GM21737 (cell line): ENCODE results near the gene BICD2.
A peak's percentile ranks its signal among the peaks of the same experiment; 100 is the strongest.

Experiments
- ATAC-seq: cut with Tn5 transposase; IDR thresholded peaks from one replicate; pipeline ENCODE4 v1.9.1; 2021; ENCODE audit warnings: mild to moderate bottlenecking, moderate library complexity; ENCODE audit not compliant: unreplicated experiment

BICD2 gene

DNA sequence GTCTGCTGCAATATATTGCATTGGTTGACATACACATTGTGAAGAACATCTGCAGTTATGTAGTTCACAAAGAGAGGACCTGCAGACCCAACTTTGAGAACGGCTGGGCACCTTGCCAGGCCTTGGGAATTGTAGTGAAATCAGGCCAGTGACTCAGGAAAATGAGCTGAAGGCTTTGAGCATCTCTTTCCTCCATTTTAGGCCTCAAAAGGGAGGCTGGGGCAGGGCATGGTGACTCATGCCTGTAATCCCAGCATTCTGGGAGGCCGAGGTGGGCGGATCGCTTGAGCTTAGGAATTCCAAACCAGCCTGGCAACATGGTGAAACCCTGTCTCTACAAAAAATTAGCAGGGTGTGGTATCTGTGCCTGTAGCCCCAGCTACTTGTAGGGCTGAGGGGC is 93.3 kb downstream of the BICD2 start:
- ATAC-seq, result no peak

DNA sequence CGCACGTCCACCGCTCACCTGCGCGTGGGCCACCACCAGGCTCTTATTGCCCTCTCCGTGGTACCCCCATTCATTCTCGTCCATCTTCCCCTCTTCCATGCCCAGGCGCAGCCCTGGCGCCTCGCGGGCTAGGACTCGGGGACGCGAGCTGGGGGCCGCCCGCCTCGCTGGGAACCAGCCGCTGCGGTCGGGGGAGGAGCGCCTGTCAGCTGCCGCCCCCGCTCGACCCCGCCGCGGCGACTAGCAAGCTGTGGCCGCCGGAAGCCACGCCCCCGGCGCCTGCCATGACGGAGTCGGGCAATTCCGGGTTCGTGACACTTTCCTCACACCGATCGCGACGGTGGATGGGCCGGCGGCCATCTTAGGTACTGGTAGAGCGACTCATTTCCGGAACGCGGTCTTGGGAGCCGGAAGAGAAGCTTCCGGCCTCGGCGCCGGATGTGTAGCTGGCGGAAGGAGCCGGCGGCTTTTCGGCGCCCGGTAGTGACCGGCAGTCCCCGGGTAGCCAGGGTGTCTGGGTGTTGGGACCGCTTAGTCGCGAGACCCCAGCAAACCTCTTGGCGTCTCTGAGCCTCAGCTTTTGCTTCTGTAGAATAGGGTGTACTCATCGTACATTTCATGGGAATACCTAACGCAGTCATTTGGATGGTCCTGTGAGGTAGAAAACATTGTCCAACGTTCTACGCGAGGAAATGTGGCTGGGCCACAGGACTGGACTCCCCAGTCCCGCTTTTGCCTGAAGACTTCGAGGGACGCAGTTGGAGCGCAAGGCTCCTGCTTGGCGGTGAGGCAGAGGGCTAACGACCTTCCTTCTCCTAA is 94.5 kb downstream of the BICD2 start, which contains the start of gene IPPK:
TSS of gene IPPK (minus strand) at position 242 of the 819 bp plus-strand sequence. CDS start at position 99, 143 bp downstream.
- peak; percentile 90 for ATAC-seq

DNA sequence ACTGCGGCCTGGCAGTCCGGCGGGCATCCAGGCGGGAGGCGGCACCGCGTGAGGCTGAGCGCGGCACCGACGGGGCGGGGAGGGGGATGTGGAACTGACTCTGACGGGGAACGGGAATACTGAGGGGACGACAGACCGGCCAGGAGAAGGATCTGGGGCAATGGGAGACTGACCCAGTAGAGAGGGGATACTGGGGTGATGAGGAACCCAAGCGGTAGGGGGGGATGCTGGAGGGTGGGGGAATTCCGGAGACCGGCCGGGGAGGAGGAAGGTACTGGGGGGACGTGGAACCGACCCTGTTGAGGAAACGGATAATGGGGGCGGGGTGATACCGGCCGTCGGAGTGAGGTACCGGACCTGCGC is 95.1 kb downstream of the BICD2 start:
- ATAC-seq, result peak; percentile 24

DNA sequence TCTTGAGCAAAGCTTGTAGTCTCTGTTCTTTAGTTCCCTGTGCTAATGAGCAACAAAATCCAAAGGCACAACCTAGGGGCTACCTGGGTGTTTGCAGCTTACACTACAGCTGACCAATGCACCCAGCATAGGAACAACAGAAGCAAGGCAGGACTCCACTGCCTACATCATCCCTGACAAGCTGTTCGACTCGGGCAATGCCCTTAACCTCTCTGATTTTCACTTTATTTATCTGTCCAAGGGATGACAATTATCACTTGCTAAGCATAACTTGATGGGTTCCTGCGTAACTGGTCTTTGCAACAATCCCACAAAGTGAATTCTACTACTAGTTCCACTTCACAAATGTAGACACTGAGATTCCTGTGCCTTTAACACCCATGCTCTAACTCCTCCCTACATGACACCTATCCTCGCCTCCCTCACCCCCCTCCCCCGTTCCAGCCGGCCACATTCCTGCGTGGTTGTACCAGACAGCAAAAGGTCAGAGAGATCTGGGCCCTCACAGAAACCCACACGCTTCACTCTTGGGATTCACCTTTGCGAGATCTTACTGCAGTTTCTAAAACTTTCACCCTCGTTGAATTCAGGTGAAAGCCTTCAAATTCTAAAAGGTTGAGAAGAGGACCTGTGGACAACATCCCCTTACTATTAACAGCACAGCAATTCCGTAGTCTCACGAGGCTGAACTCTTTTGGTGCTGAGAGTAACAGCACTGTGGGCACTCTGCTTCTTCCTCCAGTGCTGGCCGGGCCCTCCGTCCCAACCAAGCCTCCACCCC is 95.7 kb downstream of the BICD2 start:
- no peak for ATAC-seq

DNA sequence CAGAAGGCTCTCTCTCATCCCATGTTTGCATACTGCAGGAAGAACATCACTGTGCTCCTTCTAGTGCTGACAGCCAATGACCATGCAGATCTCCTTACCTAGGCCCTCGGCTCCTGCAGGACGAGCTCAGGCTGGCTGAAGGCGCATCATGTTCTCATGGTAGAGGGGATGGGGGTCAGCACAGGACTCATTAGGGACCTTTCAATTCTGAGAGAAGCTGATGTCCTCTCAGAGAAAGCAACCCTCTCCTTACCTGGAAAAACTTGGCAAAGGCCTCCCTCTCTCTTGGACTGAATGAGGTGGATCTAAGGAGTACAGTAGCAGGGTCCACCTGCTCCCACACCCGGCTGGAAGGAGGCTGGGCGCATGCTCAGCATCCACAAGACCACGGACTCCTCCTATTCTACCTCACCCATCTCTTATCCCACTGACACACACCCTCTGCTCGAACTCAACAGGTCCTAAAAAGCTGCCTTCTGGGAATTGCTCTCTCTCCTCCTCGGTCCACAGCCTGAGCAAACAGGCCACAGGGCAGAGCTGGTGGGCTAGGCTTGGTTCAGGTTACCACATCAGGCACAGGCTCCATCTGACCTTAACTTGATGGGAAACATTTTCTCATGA is 97.6 kb downstream of the BICD2 start:
- no peak for ATAC-seq

DNA sequence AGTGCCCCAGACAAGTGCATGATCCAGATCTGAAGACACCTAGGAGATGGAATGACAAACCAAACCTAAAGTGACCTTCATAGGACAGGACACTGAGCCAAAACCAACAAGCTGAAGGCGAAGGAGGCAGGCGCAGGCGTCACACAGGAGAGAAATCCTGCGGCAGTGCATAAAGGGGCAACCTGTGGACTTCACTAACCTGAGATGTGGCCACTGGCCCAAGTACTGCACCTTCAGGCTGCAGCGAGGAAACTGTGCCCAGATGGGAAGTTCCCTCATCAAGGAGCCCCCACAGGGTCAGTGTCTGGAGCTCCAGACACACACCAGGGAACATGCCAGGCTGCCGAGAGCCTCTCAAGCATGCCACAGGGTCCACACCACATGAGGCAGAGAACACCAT is 98.4 kb downstream of the BICD2 start:
- ATAC-seq, result no peak

DNA sequence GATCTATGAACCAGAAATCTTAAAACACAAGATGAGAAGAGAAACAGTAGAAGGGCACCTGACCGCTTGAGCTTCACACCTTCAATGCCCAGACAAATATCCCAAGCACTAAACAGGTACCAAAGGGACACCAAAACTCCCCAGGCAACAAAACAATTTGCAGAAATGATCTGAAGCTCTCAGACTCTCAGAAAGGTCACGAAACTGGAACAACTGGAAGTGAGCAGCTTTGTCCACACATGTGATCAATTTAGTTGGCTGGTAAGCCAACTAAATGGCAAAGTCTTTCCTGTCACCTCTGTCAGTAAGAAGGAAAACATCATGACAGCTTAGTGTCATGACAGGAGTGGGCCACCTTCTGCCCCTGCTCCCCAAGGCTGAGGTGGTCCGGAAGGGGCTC is 98.8 kb downstream of the BICD2 start:
- no peak for ATAC-seq

DNA sequence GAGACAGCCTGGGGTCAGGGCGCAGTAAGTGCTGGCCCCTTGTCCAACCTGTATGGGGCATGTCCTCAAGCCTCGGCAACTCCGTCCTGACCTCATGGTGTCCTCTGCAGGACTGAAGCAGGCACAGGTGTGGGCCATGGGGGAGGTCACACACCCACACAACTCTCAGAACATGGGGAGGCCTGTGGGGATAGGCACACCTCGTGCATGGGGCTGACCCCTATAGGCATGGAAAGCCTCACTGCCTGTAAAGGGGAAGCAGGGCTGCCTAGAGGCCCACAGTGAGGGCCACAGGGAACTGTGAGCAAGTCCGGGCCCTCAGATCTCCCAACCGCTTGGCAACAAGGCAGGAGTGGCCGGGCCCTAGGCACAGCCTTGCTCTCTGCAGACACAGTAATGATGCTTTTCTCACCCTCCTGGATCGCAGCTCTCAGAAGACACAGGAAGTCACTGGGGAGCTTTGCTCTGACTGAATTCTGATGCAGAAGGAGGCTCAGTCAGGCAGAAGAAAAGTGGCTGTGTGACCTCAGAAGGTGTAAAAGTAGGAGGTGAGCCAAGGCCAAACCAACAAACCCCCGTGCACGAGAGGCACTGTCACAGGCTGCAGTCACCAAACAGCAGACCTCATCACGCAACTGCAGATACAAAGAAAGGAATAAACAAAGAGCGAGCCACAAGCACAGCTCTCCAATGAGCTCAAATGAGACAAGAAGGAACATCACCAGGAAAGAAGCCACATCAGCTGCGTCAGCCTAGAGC is 100.1 kb downstream of the BICD2 start:
- no peak for ATAC-seq

DNA sequence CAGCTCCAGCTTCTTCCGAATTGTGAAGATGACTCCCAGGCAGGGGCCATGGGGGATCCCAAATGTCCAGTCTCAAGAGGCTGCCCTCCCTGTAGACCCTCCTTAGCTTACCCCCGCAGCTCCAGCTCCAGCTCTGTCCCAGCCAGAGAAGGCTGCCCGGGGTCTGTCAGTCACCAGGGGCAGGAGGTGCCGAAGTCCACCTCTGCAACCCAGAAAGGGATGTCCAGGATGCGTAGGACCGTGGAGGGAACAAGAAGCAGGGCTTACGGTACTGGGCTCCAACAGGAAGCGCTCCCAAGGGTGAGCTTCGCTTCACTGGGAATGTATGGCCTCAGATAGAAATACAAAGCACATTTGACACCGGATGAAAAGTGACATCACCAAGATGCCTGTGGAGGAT is 100.7 kb downstream of the BICD2 start:
- ATAC-seq, result no peak

DNA sequence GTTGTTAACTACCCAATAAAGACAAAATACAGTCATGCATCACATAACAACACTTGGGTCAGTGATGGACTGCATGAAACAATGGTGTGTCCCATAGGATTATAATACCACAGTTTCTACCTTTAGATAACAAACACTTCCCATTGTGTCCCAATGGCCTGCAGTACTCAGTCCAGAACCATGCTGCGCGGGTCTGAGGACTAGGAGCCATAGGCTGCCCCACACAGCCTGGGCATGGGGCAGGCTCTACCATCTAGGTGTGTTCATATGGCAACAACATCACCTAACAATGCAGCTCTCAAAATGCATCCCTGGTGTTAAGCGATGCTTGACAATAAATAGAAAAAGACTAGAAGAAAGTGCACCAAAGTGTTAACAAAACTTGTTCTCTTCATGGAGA is 101.5 kb downstream of the BICD2 start:
- ATAC-seq, result no peak

DNA sequence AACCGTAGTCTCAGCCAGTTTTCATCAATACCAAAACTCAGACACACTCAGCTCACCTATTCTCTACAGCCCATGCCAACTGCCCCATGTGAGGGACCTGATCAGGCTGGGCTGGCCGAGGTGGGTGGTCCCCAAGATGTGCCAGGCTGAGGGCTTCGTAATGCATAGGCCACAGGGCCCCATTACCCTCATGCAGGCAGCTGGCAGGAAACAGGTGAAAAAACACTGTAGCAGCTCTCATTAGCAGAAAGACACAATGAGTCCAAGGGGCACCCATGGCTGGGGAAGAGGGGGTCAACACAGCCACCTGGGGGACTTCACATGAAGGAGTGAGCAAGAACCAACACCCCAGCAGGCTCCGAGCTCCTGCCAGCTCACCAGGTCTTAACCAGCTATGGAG is 102.9 kb downstream of the BICD2 start:
- ATAC-seq, result no peak
